Sigmoid colon (tissue), 7 donors: ENCODE measurements around the gene HNRNPH1. TPM values are rescaled to one million over a fixed set of nuclear protein-coding genes. Genes with fewer than 3 reads are reported as not detected.

Experiments used
- DNase-seq: peaks from one replicate; pipeline ENCODE4 v3.0.0-alpha.2; 2019
- H3K27ac ChIP-seq, 4 donors: fragments of 200-600 bp; sonication (generic); one replicate each; pipeline ENCODE4 v1.5.1; 2016 to 2019; ENCODE audit warnings: mild to moderate bottlenecking in 1 of 4
- H3K27me3 ChIP-seq, 3 donors: fragments of 200-600 bp; sonication (generic); one replicate each; pipeline ENCODE4 v1.5.1; 2019; ENCODE audit warnings: mild to moderate bottlenecking in 1 of 3
- H3K36me3 ChIP-seq, 4 donors: fragments of 200-600 bp; sonication (generic); one replicate each; pipeline ENCODE4 v1.5.1; 2016 to 2019
- H3K4me1 ChIP-seq, 4 donors: fragments of 200-600 bp; sonication (generic); one replicate each; pipeline ENCODE4 v1.5.1; 2017 to 2019
- H3K4me3 ChIP-seq, 4 donors: fragments of 200-600 bp; sonication (generic); one replicate each; pipeline ENCODE4 v1.5.1; 2017 to 2019; ENCODE audit warnings: mild to moderate bottlenecking in 2 of 4, moderate library complexity in 1 of 4
- H3K9me3 ChIP-seq, 4 donors: fragments of 200-600 bp in 3 of 4; sonication (generic) in 3 of 4; one replicate each; pipeline versions ENCODE4 v1.5.1 to v1.6.1; 2013 to 2019
- CTCF ChIP-seq, 4 experiments: fragments of 450-650 bp in 3 of 4; fragments of 200-600 bp in 1 of 4; IDR thresholded peaks; one replicate each; pipeline ENCODE4 v1.5.1; 2016 to 2019; ENCODE audit warnings: antibody characterized with exemption in 4 of 4, mild to moderate bottlenecking in 3 of 4, moderate library complexity in 2 of 4
- EP300 ChIP-seq, 4 donors: sonication (generic); formaldehyde crosslinking; IDR thresholded peaks; one replicate each; pipeline ENCODE4 v1.6.1; 2017; ENCODE audit warnings: antibody characterized with exemption in 4 of 4
- POLR2A ChIP-seq, 2 donors: fragments of 450-650 bp; IDR thresholded peaks; one replicate each; pipeline ENCODE4 v1.6.1; 2016; ENCODE audit warnings: antibody characterized with exemption in 2 of 2, mild to moderate bottlenecking in 2 of 2, moderate library complexity in 2 of 2
- POLR2AphosphoS5 ChIP-seq, 4 donors: sonication (generic); formaldehyde crosslinking; IDR thresholded peaks; one replicate each; pipeline ENCODE4 v1.6.1; 2017; ENCODE audit warnings: antibody characterized with exemption in 4 of 4
- WGBS, 2 donors: extraction: QIAGEN DNeasy Blood & Tissue Kit; methylation state at CpG; one replicate each; pipeline ENCODE4 v1.1.7; 2013; 5-methylcytosine and 5-hydroxymethylcytosine counted together
- intact Hi-C: fragments of 100-400 bp; cut with DNase I; formaldehyde crosslinking; loops from one replicate; pipeline ENCODE4 v1.15.1; 2023
- polyA plus RNA-seq, 3 donors: library from polyadenylated mRNA; stranded (reverse); fragments of 200-250 nt; gene quantifications; one replicate each; pipeline ENCODE4 v1.2.3, GENCODE V29; 2013
- total RNA-seq, 4 donors: library from RNA; depleted of rRNA; stranded (reverse); fragments of >200 nt; gene quantifications; one replicate each; pipeline ENCODE4 v1.1.0, GENCODE V29; 2016
- donor health status: healthy with polysubstance abuse.
- donor health status: Bipolar disorder and iron deficiency.
- donor health status: healthy.

HNRNPH1 gene
- total and polyA plus RNA-seq, 7 donors: 63.8 to 495 (median 264) TPM

GRCh38 chr5:179607160-179607931, 16.1 kb downstream of the HNRNPH1 start:
- H3K4me3 ChIP-seq: no peak overlapping the region
- peak; percentile 80 for DNase-seq
- TF ChIP-seq POLR2A (IDR thresholded peaks at IDR 0.05) (no peak), CTCF (IDR thresholded peaks at IDR 0.05) (no peak), POLR2AphosphoS5 (IDR thresholded peaks at IDR 0.05) (peak in 2 of 4 donors; percentile 3 to 23), EP300 (IDR thresholded peaks at IDR 0.05) (no peak)
- H3K27me3 ChIP-seq: no peaks in the 10 kb centered on the region
- intact Hi-C loops: no loop called here
- WGBS, 2 donors: 80 to 85% methylated on average over 19 of the region's 19 CpGs
- peak overlapping the region; percentile 64 to 85 (median 78) for H3K27ac ChIP-seq
- H3K36me3 ChIP-seq: peaks cover 24 to 83% (median 25%) of the 10 kb centered on the region in 4 donors
- no peaks in the 10 kb centered on the region for H3K9me3 ChIP-seq
- H3K4me1 ChIP-seq: peaks cover 0 to 73% (median 60%) of the 10 kb centered on the region in 4 donors

GRCh38 chr5:179606910-179607159, 16.6 kb downstream of the HNRNPH1 start:
- Histone ChIP-seq H3K4me1 (peaks cover 0 to 71% (median 58%) of the 10 kb centered on the region in 4 donors), H3K4me3 (no peak overlapping the region), H3K9me3 (no peaks in the 10 kb centered on the region), H3K27me3 (no peaks in the 10 kb centered on the region), H3K27ac (peak overlapping the region; percentile 64 to 85 (median 78)), H3K36me3 (peaks cover 26 to 85% (median 29%) of the 10 kb centered on the region in 4 donors)
- intact Hi-C loops: no loop called here
- TF ChIP-seq POLR2AphosphoS5 (IDR thresholded peaks at IDR 0.05): peak in 1 of 4 donors; percentile 34
- TF ChIP-seq POLR2A (IDR thresholded peaks at IDR 0.05): no peak
- TF ChIP-seq EP300 (IDR thresholded peaks at IDR 0.05): no peak
- 95 to 97% methylated on average over 6 of the region's 6 CpGs for WGBS, 2 donors
- DNase-seq: no peak

DNA sequence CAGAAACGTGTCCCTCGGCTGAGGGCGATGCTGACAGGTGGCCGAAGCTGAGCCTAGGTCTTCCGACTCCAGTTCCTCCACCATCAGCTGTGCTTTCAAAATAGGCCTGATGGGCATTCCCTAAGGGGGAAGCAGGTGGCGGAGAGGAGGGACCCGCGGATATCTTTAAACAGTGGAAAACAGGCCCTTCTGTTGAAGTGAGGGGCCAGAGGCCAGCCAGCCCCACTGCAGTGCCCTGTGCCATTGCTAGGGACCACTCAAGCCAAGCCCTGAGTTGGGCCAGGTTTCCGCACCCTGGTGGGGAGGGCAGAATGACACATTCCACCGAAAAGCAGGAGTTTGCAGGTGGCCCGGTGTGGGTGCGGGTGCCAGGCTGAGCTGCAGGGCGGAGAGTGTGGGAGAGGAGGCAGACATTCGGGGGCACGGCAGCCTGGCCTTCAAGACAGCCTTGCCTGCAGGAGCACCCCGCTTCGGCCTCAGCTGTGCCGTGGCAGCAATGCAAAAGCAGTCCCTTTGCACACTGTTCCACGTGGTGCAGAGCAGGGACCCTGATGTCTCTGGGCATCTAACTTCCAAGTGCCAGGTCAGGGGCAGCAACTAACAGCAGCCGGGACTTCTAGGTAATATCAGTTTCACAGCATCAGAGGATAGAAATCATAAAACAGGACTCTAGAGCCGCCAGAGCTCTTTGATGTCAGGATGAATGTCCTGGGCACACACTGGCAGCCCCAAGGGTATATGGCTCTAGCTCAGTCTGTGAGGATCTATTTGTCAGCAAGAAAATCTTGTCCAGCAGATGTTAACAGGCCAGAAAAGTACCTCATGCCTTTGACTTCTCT, 17.2 kb downstream of the HNRNPH1 start:
- no peaks in the 10 kb centered on the region for H3K9me3 ChIP-seq
- H3K36me3 ChIP-seq: peaks cover 22 to 85% (median 27%) of the 10 kb centered on the region in 4 donors
- no peaks in the 10 kb centered on the region for H3K27me3 ChIP-seq
- intact Hi-C loops: no loop called here
- peaks cover 0 to 65% (median 53%) of the 10 kb centered on the region in 4 donors for H3K4me1 ChIP-seq
- peak overlapping the region; percentile 64 to 85 (median 78) for H3K27ac ChIP-seq
- no peak overlapping the region for H3K4me3 ChIP-seq
- TF ChIP-seq POLR2AphosphoS5 (IDR thresholded peaks at IDR 0.05) (peak in 2 of 4 donors; percentile 15 to 33), EP300 (IDR thresholded peaks at IDR 0.05) (no peak)
- WGBS, 2 donors: 88 to 89% methylated on average over 21 of the region's 21 CpGs
- peak; percentile 70 for DNase-seq

DNA sequence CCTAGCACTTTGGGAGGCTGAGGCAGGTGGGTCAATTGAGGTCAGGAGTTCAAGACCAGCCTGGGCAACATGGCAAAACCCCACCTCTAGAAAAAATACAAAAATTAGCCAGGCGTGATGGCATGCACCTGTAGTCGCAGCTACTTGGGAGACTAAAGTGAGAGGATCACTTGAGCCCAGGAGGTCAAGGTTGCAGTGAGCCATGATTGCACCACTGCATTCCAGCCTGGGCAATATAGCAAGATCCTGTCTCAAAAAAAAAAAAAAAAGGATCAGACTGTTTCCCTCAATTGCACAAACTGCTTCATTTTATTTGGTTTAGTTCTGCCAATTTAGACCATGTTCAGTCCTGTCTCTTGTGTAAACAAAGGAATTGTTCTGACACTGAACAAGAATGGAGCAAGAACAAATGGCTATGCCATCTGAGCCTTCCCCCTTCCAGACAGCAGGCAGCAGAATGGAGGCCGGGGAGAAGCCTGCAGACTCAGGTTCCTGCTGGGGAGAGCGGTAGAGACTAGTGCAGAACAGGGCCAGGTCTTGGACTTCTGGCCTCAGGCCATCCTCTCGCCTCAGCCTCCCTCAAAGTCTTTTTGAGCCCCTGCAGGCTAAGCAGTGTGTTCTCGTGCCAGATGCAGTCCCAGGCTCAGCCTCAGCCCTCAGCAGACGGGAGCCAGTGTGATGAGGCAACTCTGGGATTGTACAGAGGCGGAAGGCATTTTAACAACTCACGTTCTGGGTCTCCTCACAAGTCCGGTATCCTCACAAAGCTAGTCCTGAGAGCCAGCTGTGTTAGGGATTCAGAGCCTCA, 18.2 kb downstream of the HNRNPH1 start:
- DNase-seq: peak; percentile 89
- no peaks in the 10 kb centered on the region for H3K27me3 ChIP-seq
- H3K27ac ChIP-seq: peak overlapping the region; percentile 64 to 85 (median 78)
- H3K4me1 ChIP-seq: peaks cover 0 to 56% (median 43%) of the 10 kb centered on the region in 4 donors
- H3K4me3 ChIP-seq: no peak overlapping the region
- H3K36me3 ChIP-seq: peaks cover 21 to 83% (median 25%) of the 10 kb centered on the region in 4 donors
- H3K9me3 ChIP-seq: no peaks in the 10 kb centered on the region
- WGBS, 2 donors: 81% methylated on average over 10 of the region's 10 CpGs
- intact Hi-C loops: no loop called here
- peak in 3 of 4 donors; percentile 31 to 72 (median 53) for TF ChIP-seq POLR2AphosphoS5 (IDR thresholded peaks at IDR 0.05)
- TF ChIP-seq POLR2A (IDR thresholded peaks at IDR 0.05): no peak
- TF ChIP-seq EP300 (IDR thresholded peaks at IDR 0.05): no peak
- TF ChIP-seq CTCF (IDR thresholded peaks at IDR 0.05): no peak

- peak; percentile 51 for DNase-seq
- peaks cover 34 to 83% (median 40%) of the 10 kb centered on the region in 4 donors for H3K36me3 ChIP-seq
- peak overlapping the region in 2 of 4 donors; percentile 10 to 85 for H3K27ac ChIP-seq
Measured at GRCh38 chr5:179603308-179603707, 20.2 kb downstream of the HNRNPH1 start.

More at GRCh38 chr5:179603308-179603707, 20.2 kb downstream of the HNRNPH1 start:
- intact Hi-C loops: no loop called here
- H3K4me1 ChIP-seq: peaks cover 0 to 46% (median 35%) of the 10 kb centered on the region in 4 donors
- no peaks in the 10 kb centered on the region for H3K9me3 ChIP-seq
- H3K27me3 ChIP-seq: no peaks in the 10 kb centered on the region
- WGBS, 2 donors: 94 to 95% methylated on average over 12 of the region's 12 CpGs
- no peak overlapping the region for H3K4me3 ChIP-seq
- TF ChIP-seq CTCF (IDR thresholded peaks at IDR 0.05) (no peak), EP300 (IDR thresholded peaks at IDR 0.05) (no peak), POLR2A (IDR thresholded peaks at IDR 0.05) (no peak), POLR2AphosphoS5 (IDR thresholded peaks at IDR 0.05) (no peak)
